ENCODE results near the gene DNAJC1.

GRCh38 chr10:21926358-21926925 lies 77.1 kb downstream of the DNAJC1 start:
- TF ChIP-seq YY1 (IDR thresholded peaks at IDR 0.05; ENCODE audit: low read depth) (no peak), EP300 (IDR thresholded peaks at IDR 0.05; ENCODE audit: borderline replicate concordance) (no peak), EGR1 (IDR thresholded peaks at IDR 0.05) (no peak)

Measured in Ishikawa (cell line).